Activated T-helper 1 cell treated with anti-CD3 and anti-CD28 coated beads, Interleukin-2, amount 50 U/mL, for 16 hours (primary cell): Measurements from ENCODE around the gene HNRNPR.
"Not testable (repeated sequence)": the region's sequence is repeated elsewhere in the genome, so short reads cannot be mapped to it uniquely, and the experiment has no call there.

Source experiments
- DNase-seq, 2 donors: peaks; one replicate each; pipeline ENCODE4 v3.0.0-alpha.2; 2020; ENCODE audit warnings: low read depth in 1 of 2, low spot score in 1 of 2

The HNRNPR gene

DNA sequence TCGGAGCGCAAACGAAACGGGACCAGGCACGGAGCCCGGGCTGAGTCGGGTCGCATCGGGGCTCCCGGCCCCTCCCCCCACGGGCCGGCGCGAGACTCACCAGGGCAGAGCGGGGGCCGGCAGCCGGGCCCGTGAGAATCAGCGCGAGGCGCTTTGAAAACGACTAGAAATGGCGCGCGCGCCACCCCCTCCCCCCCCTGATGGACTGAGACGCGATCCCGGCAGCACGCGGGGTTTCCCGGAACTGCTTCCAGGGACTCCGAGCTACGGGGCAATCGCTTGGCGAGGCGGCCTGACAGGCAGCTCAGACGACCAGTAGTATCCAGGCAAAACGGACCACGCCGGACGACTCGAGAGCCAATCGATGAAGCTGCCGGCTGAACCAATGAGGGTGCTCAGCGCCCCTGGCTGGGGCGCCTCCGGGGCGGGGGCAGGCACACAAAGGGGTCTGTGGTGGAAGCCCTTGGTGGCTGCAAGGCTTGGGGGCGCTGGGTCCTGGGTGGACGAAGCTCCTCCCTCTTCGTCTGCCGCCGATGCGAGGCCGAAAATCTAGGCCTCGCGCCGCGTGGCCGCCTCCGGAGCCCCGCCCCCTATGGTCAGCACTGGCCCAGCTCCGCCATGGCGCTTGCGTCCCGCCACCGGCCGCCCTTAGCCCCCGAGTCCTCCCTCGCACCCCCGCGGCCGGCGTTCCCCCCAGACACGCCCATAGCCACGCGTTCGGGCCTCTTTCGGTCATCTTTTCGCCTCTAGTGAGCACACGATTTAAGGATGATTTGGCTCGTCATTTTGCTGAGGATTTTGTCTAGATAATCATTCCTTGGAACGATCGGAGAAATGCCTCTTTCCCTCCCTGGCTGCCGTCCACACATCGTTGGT is at the start of gene HNRNPR:
Gene HNRNPR (minus strand): TSS at position 174 of the 876 bp plus-strand sequence. CDS start 3,276 bp downstream, outside the sequence.
- peak; percentile 97 for DNase-seq

DNA sequence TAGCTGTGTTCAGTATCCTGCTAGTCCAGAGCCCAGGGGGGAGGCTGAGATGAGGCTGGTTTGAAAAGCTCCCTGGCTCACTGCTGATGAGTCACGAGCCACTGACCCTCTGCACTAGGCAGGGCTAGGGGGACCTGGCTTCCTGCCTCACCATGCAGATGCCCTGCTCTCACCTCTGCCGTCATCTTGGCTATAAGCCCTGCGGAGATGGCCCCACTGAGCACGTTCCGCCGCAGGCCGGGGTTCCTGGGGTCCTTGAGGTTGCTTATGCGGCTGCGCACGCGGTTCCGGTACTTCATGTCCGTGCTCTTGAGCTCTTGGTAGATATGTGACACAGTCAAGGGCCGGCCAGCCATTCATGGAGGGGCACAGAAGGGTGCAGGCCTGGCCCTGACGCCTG is 49.6 kb upstream of the HNRNPR start:
- DNase-seq = no peak

DNA sequence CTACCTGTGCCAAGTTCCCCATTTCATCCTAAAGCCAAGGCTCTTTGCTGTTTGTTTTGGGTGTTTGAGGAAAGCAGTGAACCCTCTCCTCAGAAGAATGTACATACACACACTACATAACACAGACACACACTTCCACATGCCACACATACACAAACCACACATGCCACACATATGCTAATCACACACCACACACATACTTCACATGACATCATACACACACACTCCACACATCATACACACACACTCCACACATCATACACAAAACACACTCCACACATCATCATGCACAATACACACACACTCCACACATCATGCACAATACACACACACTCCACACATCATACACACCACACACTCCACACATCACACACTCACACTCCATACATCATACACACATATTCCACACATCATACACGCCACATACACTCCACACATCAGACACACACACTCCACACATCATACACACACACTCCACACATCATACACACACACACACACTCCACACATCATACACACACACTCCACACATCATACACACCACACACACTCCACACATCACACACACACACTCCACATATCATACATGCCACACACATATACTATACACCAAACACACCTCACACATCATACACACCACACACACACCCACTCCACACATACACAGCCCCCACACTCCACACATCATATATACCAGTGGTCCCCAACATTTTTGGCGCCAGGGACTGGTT is 48.2 kb upstream of the HNRNPR start:
- no peak for DNase-seq

DNA sequence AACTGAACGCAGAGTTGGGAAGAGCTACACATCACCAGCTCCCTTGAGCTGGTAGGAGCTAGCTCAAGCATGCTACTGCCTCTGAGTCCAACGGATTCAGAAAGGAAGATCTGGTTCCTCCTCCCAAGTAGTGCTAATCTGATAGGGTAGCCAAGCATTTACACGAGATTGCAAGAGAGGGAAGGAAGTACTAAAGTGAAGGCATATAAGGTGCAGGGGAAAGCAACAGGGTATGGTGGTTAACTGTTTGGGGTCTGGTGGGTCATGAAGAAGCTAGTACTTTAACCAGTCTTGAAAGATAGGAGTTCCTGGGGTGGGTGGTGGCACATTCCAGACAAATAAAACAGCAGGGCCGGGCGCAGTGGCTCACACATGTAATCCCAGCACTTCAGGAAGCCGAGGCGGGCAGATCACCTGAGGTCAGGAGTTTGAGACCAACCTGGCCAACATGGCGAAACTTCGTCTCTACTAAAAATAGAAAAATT is 45.8 kb upstream of the HNRNPR start:
- no peak for DNase-seq

DNA sequence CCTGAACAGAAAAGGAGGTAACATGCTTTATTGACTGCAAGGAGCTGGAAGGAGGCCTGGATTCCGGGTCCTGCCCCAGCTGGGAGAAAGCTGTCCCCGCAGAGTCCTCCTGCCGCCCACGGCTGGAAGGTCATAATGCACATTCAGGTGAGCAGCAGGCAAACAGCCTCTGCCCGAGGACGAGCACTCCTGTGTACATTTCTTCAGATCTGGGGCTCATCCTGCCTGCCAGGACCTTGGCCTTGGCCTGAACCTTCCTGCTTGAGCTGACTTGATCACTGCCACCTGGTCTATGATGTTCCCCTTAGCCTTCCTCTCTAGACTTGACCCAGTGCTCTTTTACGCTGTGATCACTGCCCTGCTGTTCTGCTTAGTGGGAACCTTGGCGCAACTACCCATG is 43.4 kb upstream of the HNRNPR start:
- no peak for DNase-seq

DNA sequence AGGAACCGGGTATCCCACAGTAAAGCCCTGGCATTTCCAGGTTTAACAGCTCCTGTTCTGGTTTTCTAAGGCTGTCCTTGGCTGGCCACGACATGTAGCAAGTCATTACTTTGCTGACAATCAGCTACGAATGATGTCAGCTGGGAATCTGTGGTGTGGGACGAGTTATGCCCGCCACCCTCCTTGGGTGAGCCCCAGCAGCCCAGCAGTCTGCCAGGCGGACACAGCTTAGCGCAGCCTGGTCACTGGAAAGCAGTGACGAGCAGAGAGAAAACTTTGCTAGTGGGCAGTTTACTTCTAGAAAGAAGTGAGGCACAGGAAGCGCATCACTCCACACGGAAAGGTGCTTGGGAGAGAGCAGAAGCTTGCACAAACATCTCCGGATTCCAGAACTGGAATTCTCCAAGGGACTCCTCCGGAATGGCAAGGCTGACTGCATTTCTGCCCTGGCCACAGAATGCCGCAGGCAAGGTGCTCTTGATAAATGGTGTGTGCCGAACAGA is 41.1 kb upstream of the HNRNPR start:
- DNase-seq = no peak

DNA sequence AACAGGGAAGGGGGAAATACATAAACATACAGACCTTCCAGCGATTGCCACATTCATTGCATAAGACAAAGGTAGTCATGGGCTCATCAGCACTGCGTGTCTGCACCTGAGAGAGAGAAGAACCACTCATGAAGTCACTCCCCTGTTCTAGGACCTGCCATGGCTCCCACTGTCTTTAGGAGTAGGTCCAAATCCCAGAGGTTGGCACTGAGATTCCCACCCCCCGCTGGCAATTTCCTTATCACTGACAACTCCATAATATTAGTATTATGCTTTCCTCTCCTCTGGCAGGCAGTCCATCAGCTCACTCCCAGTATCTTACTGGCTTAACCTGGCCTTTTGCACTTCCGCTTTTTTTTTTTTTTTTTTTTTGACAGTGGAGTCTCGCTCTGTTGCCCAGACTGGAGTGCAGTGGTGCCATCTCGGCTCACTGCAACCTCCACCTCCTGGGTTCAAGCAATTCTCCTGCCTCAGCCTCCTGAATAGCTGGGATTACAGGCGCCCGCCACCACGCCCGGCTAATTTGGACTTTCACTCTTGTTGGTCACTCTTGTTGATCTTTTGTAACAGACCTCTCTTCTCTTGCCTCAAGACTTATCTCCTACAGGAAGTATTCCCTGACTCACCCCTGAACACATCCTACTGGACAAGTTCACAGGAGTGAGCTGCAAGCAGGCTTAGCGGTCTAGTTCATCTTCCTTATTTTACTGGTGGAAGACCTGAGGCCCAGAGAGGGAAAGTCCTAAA is 40.4 kb upstream of the HNRNPR start:
- no peak for DNase-seq

DNA sequence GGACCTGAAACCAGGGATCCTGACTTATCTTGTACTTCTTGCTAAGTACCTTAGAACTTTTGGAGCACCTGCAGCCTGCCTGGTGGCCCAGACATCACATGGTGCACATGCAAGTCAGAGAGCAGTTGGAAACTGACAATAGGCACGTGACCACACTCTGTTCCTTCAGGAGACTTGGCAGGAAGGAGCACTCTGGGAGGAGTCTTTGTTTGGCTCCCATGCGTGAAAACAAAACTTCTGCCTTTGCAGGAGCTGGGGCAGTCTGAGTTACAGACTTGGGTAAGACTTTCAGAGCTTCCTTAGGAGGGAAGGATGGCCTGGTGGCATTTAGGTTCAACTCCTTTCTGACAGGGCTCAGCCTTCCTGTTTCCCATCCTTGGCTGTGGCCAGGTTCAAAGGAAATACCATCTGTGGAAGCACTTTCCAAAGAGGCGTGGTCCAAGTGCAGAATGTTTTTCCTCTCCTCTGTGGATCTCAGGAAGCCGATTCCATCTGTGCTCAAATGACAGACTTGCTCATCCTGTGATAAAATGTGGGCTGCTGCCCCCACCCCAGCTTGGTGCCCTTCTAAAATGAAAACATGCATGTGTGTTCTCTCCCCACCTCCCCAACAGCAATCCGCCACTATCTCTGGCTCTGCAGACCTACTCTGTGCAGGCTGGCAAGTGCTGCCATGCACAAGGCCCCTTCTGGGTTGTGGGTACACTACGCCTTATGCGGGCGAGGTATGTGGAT is 39.7 kb upstream of the HNRNPR start:
- DNase-seq = no peak

DNA sequence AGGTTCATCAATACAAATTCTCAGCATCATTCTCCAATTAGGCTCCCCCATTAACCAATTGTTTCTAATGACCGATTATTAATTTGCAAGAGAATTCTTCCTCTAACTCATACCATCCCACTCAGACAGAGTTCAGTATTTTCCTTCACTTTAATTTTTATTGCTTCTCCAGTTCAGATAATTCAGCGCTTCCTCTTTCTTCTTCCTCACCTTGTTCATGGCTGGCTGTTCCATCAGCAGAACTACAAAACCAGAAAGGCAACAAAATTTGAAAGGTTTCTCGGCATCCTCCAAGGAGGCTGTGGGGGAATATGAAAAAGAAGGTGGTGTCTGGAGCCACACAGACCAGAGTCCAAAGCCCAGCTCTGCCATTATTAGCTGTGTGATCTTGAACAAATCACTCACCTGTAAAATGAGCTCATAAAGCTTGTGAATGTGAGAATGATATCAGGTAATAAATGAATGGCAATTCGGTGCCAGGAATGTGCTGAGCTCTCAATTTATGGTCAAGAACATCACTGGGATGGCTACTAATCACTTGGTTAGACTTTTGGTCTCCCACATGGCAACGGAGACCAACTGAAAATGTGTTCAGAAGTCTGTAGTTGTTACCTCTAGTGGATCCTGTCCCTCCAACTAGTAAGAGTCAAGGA is 37.3 kb upstream of the HNRNPR start:
- DNase-seq = no peak

DNA sequence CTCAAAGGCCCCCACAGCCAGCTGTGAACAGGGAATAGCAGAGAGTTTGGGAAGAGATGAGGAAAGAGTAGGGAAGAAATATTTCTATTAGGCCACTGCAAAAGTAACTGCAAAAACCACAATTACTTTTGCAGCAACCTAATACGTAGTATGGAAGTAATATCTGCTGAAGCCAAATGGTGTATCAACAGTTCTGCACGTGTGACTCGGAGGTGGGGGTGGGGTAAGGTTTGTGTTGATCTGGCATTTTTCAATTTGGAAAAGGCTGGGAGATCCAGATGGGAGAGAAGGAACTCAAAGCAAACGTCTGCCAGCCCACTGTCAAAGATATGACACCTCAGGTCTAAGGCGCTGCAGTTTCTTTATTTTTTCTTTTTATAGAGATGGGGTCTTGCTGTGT is 36.6 kb upstream of the HNRNPR start:
- DNase-seq = no peak

DNA sequence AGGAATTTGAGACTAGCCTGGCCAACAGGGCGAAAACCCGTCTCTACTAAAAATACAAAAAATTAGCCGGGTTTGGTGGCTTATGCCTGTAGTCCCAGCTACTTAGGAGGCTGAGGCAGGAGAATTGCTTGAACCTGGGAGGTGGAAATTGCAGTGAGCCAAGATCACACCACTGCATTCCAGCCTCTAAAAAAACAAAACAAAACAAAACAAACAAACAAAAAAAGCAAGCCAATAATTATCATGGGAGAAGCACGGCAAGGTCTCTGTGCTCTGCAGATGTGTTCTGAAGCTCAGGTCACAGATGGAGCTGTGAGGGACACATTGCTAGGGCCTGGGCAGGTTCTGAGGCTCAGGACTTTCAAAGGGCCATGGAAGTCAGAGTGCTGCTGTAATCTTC is 36.2 kb upstream of the HNRNPR start:
- not testable (repeated sequence) for DNase-seq

DNA sequence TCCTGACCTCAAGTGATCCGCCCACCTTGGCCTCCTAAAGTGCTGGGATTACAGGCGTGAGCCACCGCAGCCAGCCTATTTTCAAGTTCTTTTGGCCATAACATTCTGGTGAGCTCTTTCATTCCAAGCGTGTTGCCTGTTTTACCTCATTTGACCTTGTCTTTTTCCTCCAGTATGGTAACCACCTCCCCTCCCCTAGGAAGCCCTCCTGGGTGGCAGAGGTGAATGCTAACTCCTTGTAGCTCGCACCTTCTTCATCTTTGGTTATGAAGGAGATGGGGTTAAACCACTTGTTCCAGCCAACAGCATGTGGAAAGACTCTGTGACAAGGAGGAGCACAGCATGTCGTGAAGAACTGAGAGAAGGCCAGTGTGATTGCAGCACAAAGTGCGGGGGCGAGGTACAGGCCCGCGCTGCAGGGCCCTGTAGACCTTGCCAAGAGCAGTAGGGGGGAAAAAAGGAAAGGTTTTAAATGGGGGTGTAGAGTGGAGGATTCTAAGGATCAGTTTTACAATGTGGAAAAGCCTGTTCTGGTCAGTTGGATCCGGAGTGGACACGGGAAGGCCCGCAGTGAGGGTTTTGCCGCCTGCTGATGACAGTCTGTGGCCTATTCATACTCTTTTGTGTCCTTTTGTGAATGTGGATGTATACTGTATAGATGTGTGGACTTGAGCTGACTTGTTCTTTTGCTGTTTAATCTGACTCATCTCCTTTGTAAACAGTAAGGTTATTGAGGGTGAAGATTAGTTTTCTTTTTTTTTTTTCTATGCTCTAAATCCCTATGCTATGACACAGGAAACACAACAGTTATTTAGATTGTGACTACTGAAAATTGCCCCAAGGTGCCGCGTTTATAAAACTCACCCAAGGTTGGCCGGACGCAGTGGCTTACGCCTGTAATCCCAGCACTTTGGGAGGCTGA is 33.1 kb upstream of the HNRNPR start:
- DNase-seq = no peak

DNA sequence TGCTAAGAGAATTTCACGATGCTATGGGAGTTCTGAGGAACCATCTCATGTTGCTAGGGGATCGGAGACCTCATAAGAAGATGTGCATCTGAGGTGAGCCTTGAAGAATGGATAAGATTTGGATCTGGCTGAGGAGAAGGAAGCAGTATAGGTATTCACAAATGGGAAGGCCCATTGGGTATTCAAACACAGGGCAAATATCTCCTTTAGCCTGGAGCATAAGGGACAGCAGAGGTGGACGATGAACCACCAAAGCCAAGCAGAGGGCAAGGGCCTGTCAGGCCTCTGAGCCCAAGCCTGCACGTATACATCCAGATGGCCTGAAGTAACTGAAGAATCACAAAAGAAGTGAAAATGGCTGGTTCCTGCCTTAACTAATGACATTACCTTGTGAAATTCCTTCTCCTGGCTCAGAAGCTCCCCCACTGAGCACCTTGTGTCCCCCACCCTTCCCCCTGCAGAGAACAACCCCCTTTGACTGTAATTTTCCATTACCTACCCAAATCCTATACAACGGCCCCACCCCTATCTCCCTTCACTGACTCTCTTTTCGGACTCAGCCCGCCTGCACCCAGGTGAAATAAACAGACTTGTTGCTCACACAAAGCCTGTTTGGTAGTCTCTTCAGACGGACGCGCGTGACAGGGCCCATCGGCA is 30.1 kb upstream of the HNRNPR start:
- not testable (repeated sequence) for DNase-seq

DNA sequence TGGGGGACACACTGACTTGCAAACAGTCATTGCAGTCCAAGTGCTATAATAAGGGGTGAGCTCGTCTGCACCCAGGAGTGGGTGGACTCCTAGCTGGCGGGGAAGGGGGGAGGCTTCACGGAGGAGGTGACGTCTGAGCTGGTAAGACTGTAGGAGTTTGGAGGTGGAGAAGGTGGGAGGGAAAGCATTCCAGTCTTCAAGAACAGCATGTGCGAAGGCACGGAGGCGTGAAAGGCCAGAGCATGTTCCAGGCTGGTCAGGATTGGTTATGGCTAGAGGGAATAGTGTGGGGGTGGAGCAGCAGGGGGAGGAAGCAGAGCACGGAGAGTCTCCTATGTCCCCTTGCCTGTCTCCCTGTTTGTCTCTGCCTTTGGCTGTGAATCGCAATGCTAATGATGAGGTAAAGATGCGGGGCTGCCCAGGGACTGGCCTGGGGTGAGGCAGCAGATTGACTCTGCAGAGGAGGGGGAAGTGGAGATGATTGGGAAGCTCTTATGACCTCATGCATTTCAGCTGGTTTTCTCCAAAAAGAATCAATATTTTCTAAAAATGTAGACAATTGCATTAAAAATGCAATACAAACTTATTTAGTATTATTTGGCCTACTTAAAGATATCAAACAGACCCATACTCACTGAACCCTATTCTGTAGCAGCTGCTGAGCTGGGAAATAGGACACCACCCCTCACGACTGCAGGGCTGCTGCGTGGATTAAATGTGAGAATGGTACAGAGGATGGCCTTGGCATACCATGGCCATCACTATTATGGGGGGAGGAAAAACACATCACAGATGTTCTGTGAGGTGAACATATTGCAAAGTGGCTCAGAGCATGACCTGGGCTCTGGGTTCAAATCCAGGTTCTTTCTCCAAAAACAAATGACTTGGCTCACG is 28.1 kb upstream of the HNRNPR start:
- no peak for DNase-seq

DNA sequence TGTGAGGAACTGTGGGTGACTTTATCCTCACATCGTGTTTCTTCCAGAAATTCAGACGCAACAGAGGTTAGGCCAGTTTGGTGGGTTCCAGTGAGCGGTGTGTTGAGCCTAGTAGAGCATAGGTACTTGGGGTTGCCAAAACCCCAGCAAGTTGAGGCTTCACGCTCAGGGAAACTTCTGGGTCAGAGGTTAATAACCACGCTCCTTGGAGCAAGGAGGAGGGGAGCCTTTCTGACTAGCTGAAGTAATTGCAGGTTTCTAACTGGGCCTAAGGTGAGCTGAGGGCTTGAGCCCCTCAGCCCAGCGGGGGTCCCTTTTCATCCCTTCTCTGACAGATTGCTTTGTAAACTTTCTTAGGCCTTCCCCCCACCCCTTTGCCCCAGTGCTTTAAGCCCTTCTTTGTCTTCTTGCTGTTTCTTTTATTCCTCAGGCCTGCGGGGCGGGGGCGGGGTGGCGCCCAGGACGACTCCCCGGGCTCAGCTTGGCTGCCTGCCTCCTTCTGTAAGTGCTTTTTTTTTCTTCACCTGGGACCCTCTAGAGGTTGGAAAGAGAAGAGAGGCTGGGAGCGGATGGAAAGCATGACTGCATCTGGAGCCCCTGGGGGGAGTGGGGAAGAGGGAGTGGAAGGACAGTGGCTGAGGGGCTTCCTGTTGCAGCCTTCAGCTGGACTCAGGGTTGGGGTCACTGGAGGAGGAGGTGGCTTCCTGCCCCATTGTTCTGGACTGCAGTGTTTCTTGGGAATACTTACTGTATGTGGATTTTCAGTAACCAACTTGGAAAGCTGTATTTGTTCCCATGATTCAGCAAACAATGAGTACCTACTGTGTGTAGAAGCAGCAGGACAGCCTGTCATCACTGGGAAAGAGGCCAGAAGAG is 26.9 kb upstream of the HNRNPR start:
- DNase-seq = no peak

DNA sequence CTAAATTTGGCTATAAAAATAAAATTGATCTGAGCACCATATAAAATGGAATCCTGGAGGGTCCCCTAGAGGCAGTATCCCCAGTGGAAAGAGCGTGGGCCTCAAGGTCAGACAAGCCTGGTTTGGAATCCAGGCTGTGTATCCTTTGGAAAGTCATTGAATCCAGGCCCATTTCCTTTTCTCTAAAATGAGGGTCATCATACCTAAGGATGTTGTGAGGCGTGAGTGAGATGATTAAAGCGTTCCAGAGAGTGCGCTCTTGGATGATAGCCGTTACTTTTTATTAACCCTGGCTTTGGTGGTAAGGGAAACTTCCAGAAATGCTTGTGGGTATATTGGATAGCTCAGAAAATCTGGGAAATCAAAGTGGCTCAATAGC is 26.2 kb upstream of the HNRNPR start:
- DNase-seq = no peak
